T-helper 2 cell (primary cell): ENCODE results near the gene MRPL36.
"Not testable (repeated sequence)": the region's sequence is repeated elsewhere in the genome, so short reads cannot be mapped to it uniquely, and the experiment has no call there.

Experiments
- DNase-seq, 5 experiments: peaks; one replicate each; pipeline versions ENCODE4 v3.0.0 to v3.0.0-alpha.2; 2012 to 2022

Gene MRPL36

GRCh38 chr5:1832511-1833250 is 33.0 kb upstream of the MRPL36 start:
- DNase-seq, result no peak

GRCh38 chr5:1831677-1832313 is 32.2 kb upstream of the MRPL36 start:
- no peak for DNase-seq

GRCh38 chr5:1831257-1831656 is 31.6 kb upstream of the MRPL36 start:
- DNase-seq, result no peak

GRCh38 chr5:1830571-1831228 is 31.1 kb upstream of the MRPL36 start:
- no peak for DNase-seq

GRCh38 chr5:1827886-1828397 is 28.3 kb upstream of the MRPL36 start:
- peak in 1 of 5 experiments; percentile 52 for DNase-seq

- DNase-seq, result no peak
These were observed 27.6 kb upstream of the MRPL36 start for GRCh38 chr5:1827025-1827885.

GRCh38 chr5:1826235-1826980 is 26.8 kb upstream of the MRPL36 start:
- no peak for DNase-seq

- no peak for DNase-seq
These were observed 25.5 kb upstream of the MRPL36 start for GRCh38 chr5:1824903-1825841.

- no peak for DNase-seq
These were observed 24.6 kb upstream of the MRPL36 start for GRCh38 chr5:1824109-1824821.

- no peak for DNase-seq
These were observed 23.9 kb upstream of the MRPL36 start for GRCh38 chr5:1823381-1824034.

GRCh38 chr5:1821862-1822261 is 22.2 kb upstream of the MRPL36 start:
- DNase-seq, result no peak

GRCh38 chr5:1820926-1821325 is 21.3 kb upstream of the MRPL36 start:
- no peak for DNase-seq

GRCh38 chr5:1820381-1820780 is 20.7 kb upstream of the MRPL36 start:
- no peak for DNase-seq

GRCh38 chr5:1819458-1819857 is 19.8 kb upstream of the MRPL36 start:
- no peak for DNase-seq

GRCh38 chr5:1818784-1819183 is 19.1 kb upstream of the MRPL36 start:
- no peak for DNase-seq

- DNase-seq, result no peak
These were observed 17.8 kb upstream of the MRPL36 start for GRCh38 chr5:1817261-1818043.

- not testable (repeated sequence) for DNase-seq
These were observed 17.0 kb upstream of the MRPL36 start for GRCh38 chr5:1816495-1817089.

GRCh38 chr5:1815881-1816292 is 16.2 kb upstream of the MRPL36 start:
- DNase-seq, result no peak
